HL-60 (cell line): Measurements from ENCODE around the gene DSCAML1.

Experiments used
- DNase-seq, 2 experiments: peaks; one replicate each; pipeline ENCODE4 v3.0.0-alpha.2; 2010 to 2020; ENCODE audit warnings: low read depth in 1 of 2, low spot score in 1 of 2
- H3K27ac ChIP-seq: fragments of 250-450 bp; sonication (Bioruptor Pico); replicated peaks from 2 replicates; pipeline ENCODE4 v1.5.1; 2020; ENCODE audit warnings: mild to moderate bottlenecking, moderate library complexity
- H3K27me3 ChIP-seq: fragments of 250-450 bp; sonication (Bioruptor Pico); 2 replicates; pipeline ENCODE4 v1.5.1; 2021; ENCODE audit warnings: mild to moderate bottlenecking, moderate library complexity; ENCODE audit not compliant: insufficient read depth, poor library complexity, severe bottlenecking
- H3K4me3 ChIP-seq: replicated peaks from 2 replicates; pipeline ENCODE4 v1.5.1; 2011; ENCODE audit warnings: mild to moderate bottlenecking, control low read depth, low read length; ENCODE audit not compliant: insufficient read depth
- CTCF ChIP-seq: IDR thresholded peaks from one replicate; pipeline ENCODE4 v1.5.1; 2011; ENCODE audit warnings: low read length, control low read depth, inconsistent platforms; ENCODE audit not compliant: insufficient read depth
- GABPA ChIP-seq: IDR thresholded peaks from 2 replicates; pipeline ENCODE4 v1.6.1; 2012; ENCODE audit warnings: low read depth
- POLR2AphosphoS5 ChIP-seq: IDR thresholded peaks from 2 replicates; pipeline ENCODE4 v1.6.1; 2012; ENCODE audit warnings: low read depth
- REST ChIP-seq: IDR thresholded peaks from 2 replicates; pipeline ENCODE4 v1.6.1; 2012; ENCODE audit warnings: low read depth; ENCODE audit not compliant: insufficient replicate concordance
- SPI1 ChIP-seq: IDR thresholded peaks from 2 replicates; pipeline ENCODE4 v1.6.1; 2012; ENCODE audit warnings: low read depth, mild to moderate bottlenecking, borderline replicate concordance

Gene DSCAML1

GRCh38 chr11:117420143-117420485 lies 376.9 kb downstream of the DSCAML1 start:
- Histone ChIP-seq H3K27me3 (peaks cover 8% of the 10 kb centered on the region), H3K4me3 (no peak overlapping the region), H3K27ac (no peak overlapping the region)
- DNase-seq, result no peak
- TF ChIP-seq SPI1, result no peak
- TF ChIP-seq GABPA, result no peak
- TF ChIP-seq POLR2AphosphoS5, result no peak
- no peak for TF ChIP-seq REST
- no peak for TF ChIP-seq CTCF

- TF ChIP-seq CTCF (no peak), REST (no peak), GABPA (no peak)
- DNase-seq, result no peak
- Histone ChIP-seq H3K27ac (no peak overlapping the region), H3K4me3 (no peak overlapping the region), H3K27me3 (peaks cover 8% of the 10 kb centered on the region)
Measured at GRCh38 chr11:117419482-117420142, 377.4 kb downstream of the DSCAML1 start.

- Histone ChIP-seq H3K27me3 (peaks cover 8% of the 10 kb centered on the region), H3K4me3 (no peak overlapping the region), H3K27ac (no peak overlapping the region)
- TF ChIP-seq REST (no peak), GABPA (no peak), SPI1 (no peak), CTCF (no peak), POLR2AphosphoS5 (no peak)
- no peak for DNase-seq
Measured at GRCh38 chr11:117418737-117419481, 378.1 kb downstream of the DSCAML1 start.
